ENCODE measurements around the gene IQCH.
A peak's percentile ranks its signal among the peaks of the same experiment; 100 is the strongest.

IQCH gene

GRCh38 chr15:67300266-67301025 is 45.9 kb downstream of the IQCH start:
- DNase-seq (ENCODE audit: low spot score), result no peak

- DNase-seq (ENCODE audit: low spot score), result peak; percentile 26
These were observed 49.1 kb downstream of the IQCH start for GRCh38 chr15:67303490-67304363.

DNA sequence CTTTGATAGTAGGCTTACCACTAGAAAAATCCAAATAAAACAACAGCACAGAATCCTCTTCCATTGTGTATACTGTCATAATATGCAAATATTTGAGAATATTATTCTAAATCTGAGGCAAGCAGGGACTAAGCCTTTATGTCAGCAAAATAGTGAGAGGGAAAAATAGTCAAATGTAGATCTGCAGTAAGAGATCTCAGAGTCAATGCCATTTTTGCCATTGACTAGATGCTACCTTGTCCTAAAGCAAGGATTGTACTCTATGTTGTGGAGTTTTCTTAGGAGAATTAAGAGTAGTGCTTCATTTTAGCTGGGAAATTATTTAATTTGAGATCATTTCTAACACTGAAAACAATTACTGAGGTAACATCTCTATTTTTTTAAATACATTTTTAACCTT is 50.2 kb downstream of the IQCH start:
- DNase-seq (ENCODE audit: low spot score), result no peak

DNA sequence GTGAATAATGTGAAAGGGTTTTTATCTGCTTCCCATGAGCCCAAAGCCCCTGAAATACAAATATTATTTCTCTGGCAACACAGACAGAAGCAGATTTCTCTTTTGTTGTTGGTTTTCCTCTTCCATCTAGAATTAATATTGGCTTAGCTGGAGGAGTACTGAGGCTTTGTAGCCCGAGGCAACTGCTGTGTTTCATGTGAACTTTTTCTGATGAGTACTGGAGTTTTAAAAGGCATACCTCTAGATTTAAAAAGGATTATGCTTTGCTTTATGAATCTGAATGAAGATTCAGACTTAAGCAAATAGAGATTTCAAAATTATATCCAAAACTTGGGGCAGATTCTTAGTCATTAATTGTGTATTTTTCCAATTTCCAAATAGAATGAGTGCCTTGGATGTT is 50.9 kb downstream of the IQCH start:
- DNase-seq (ENCODE audit: low spot score), result no peak

DNA sequence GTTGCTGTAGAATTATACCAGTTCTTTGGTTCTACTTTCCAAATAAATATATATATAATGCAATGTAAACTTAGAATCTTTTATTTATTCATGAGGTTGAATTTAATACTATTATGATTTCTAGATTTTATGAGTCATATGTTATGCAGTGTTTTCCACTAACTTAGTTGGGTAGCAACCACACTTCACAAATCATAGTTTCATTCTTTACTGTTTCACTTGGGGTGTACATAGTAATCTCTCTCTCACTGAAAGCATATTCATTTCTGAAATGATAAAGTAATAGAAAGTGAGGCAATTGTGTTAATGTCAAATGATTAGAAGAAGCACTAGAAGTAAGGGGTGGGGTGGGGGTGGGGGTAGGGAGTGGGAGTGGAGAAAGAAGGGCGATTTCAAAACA is 52.6 kb downstream of the IQCH start:
- DNase-seq (ENCODE audit: low spot score), result no peak

DNA sequence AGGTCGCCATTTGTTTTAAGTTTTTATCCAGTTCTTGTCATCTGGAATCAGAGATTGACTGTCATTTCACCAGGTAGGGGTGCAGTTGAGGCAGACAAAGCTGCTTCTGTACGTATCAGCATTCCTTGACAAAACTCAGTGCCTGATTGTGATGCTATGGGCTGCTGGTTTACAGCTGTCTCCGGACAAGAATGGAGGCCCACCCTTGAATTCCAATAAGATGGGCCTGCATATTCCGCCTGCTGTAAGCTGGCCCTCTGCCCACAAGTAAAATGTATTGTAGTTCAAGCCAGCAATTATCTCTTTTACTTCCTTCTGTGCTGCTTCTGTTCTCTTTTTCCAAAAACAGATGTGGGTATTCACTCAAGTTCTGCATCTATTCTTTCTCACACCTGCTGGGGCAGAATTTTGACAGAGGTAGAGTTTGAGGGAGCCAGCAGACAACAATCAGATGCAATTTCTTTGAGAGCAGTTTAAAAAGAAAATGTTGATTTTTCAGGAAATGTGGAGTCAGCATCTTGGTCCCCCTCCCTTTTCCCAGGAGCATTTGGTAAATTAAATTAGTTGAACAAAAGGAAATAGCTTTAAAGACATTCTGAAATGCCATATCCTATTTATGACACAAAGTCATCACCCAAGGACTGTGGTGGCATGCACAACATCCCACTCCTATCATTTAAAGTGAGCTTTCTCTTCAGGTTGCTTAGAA is 53.5 kb downstream of the IQCH start:
- DNase-seq (ENCODE audit: low spot score), result no peak

DNA sequence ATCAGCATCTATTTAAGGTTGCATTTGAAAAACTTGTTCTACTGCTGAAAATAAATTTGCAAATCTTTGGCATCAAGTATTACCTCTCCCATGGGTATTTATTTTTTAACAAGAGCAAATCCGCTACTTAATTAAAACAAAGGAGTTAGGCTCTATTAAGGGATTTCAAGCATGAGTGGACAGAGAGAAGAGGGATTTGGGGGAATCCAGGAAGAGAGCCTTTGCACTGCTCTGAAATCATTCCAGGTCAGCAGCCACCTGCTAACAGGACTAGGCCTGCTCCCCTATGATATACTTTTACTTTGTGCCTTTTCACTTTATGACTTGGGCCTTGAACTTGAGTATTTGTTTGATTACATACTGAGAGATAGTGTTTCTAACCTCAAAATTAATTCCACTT is 57.1 kb downstream of the IQCH start:
- no peak for DNase-seq (ENCODE audit: low spot score)

- DNase-seq (ENCODE audit: low spot score), result no peak
These were observed 65.4 kb downstream of the IQCH start for GRCh38 chr15:67319961-67320360.

DNA sequence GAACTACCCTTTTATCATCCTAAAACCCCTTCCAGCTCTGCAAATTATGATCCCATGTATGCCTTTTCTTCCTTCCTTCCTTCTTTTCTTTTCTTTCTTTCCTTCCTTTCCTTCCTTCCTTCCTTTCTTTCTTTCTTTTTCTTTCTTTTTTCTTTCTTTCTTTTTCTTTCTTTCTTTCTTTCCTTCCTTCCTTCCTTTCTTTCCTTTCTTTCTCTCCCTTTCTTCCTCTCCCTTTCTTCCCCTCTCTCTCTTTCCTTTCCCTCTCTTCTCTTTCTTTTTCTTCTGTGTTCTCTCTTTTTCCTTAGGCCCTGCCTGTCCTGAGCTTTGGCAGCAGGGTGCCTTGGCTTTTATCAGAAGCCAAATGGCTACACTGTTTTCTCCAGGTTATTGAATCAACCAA is 66.8 kb downstream of the IQCH start:
- DNase-seq (ENCODE audit: low spot score), result no peak

- DNase-seq (ENCODE audit: low spot score), result no peak
These were observed 67.9 kb downstream of the IQCH start for GRCh38 chr15:67322481-67322880.

DNA sequence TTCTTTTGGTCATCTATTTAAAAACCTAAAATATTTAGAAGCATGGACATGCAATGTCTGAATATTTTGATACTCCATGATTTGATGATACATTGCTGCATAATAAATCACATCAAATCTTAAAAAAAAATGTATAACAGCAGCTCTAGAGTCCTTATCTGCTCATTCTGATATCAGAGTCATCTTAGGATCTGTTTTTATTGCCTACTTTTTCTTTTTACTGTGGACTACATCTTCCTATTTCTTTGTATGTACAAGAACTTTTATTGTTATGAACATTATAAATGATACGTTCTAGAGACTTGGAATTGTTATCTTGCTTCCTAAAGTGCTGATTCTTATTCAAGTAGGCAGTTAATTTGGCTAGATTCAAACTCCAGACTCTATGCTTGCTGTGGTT is 72.7 kb downstream of the IQCH start:
- DNase-seq (ENCODE audit: low spot score), result no peak

GRCh38 chr15:67327737-67328136 is 73.2 kb downstream of the IQCH start:
- DNase-seq (ENCODE audit: low spot score), result no peak

- DNase-seq (ENCODE audit: low spot score), result no peak
These were observed 75.6 kb downstream of the IQCH start for GRCh38 chr15:67329984-67330733.

DNA sequence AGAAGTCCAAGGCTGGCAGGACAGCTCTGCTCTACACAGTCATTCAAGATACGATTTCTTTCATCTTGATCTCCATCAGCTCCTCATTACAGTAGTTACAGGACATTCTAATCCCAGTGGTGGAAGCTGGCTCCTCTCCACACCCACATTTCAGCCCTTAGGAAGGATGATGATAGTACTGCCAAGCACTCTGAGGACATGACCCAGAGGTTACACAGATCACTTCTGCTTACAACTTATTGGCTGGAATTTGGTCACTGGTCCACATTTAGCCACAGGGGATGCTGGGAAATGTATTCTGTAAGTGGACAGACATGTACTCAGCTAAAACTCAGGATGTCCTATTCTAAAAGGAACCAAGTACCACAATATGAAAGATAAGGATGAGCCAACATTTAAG is 77.1 kb downstream of the IQCH start:
- DNase-seq (ENCODE audit: low spot score), result no peak

GRCh38 chr15:67335026-67335425 is 80.4 kb downstream of the IQCH start:
- DNase-seq (ENCODE audit: low spot score), result no peak

DNA sequence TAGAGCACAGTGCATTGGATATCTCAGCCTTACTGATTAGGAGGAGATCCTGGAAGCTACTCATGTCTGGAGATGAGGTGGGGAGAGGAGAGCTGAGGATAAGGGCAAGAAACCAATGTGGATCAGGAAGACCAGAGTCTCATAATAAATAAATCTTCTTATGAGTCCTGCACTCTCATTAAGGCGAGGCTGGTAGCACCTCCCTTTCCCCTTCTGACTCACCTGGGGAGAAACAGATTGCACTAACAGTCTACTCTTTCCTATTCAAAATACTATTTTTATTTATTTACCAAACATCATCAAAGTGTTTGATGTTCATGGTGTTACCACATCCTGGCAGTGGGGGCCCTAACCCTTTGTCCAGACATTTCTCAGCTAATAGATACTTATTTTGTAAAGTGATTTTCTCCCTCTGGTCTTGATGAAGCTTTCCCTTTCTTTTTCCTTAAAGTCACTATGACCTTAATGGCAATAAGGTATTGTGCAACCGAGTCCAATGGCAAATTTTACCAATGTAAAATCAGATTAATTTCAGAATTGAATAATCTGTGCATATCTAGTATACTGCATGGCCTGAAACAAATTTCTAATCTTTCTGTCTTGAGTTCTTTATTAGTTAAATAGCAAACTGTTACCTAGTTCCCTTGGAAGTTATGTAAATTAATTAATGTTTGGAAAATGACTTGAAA is 81.1 kb downstream of the IQCH start:
- DNase-seq (ENCODE audit: low spot score), result no peak

GRCh38 chr15:67340630-67341029 is 86.0 kb downstream of the IQCH start:
- no peak for DNase-seq (ENCODE audit: low spot score)

- no peak for DNase-seq (ENCODE audit: low spot score)
These were observed 87.0 kb downstream of the IQCH start for GRCh38 chr15:67341539-67341938.

- DNase-seq (ENCODE audit: low spot score), result no peak
These were observed 88.6 kb downstream of the IQCH start for GRCh38 chr15:67343206-67343605.

- DNase-seq (ENCODE audit: low spot score), result no peak
These were observed 95.0 kb downstream of the IQCH start for GRCh38 chr15:67349634-67350033.

GRCh38 chr15:67350042-67350441 is 95.5 kb downstream of the IQCH start:
- no peak for DNase-seq (ENCODE audit: low spot score)
